ENCODE data around the gene ROBO1. TPM values are rescaled to one million over a fixed set of nuclear protein-coding genes. Genes with fewer than 3 reads are reported as not detected.

The ROBO1 gene
- total and polyA plus RNA-seq, 4 donors, result 68.8 to 181 (median 106) TPM

GRCh38 chr3:79257791-79258190 is 510.0 kb downstream of the ROBO1 start:
- Histone ChIP-seq H3K4me3 (ENCODE audit: low read depth, low read length) (no peak overlapping the region), H3K27ac (ENCODE audit: low read depth, low read length) (no peak overlapping the region), H3K27me3 (ENCODE audit: control insufficient read depth, insufficient read depth, low read length) (no peaks in the 10 kb centered on the region), H3K36me3 (ENCODE audit: control insufficient read depth, insufficient read depth, low read length) (no peaks in the 10 kb centered on the region), H3K9me3 (ENCODE audit: control insufficient read depth, insufficient read depth, low read length) (no peaks in the 10 kb centered on the region), H3K4me1 (ENCODE audit: control insufficient read depth, insufficient read depth, low read length) (no peaks in the 10 kb centered on the region)
- WGBS (ENCODE audit: insufficient coverage), result no CpG with 5 or more reads among the region's 1 CpG
- DNase-seq (ENCODE audit: low read depth in 4 of 6, low spot score in 6 of 6), result no peak

- Histone ChIP-seq H3K4me3 (ENCODE audit: low read depth, low read length) (no peak overlapping the region), H3K27ac (ENCODE audit: low read depth, low read length) (no peak overlapping the region), H3K36me3 (ENCODE audit: control insufficient read depth, insufficient read depth, low read length) (no peaks in the 10 kb centered on the region), H3K4me1 (ENCODE audit: control insufficient read depth, insufficient read depth, low read length) (no peaks in the 10 kb centered on the region), H3K27me3 (ENCODE audit: control insufficient read depth, insufficient read depth, low read length) (no peaks in the 10 kb centered on the region), H3K9me3 (ENCODE audit: control insufficient read depth, insufficient read depth, low read length) (no peaks in the 10 kb centered on the region)
- no peak for DNase-seq (ENCODE audit: low read depth in 4 of 6, low spot score in 6 of 6)
- no CpG with 5 or more reads among the region's 2 CpGs for WGBS (ENCODE audit: insufficient coverage)
These were observed 512.1 kb downstream of the ROBO1 start for GRCh38 chr3:79255702-79256101.

DNA sequence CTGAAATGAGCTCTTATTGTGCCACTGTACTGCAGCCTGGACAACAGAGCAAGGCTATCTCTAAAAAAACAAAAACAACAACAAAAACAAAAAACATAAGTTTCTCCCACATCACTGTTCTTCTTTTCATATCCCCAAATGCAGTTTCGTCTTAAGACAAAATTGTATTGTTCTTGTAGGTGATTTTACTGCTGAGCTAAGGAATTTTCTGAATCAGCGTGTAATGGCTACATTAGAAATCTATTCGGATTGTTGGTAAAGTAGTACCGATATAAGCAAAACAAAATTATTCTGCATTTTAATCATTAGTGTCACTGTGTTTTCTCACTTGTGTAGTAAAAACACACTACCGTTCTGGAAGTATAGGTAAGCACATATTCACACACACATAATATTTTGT is 512.5 kb downstream of the ROBO1 start:
- Histone ChIP-seq H3K4me1 (ENCODE audit: control insufficient read depth, insufficient read depth, low read length) (no peaks in the 10 kb centered on the region), H3K4me3 (ENCODE audit: low read depth, low read length) (no peak overlapping the region), H3K36me3 (ENCODE audit: control insufficient read depth, insufficient read depth, low read length) (no peaks in the 10 kb centered on the region), H3K27ac (ENCODE audit: low read depth, low read length) (no peak overlapping the region), H3K27me3 (ENCODE audit: control insufficient read depth, insufficient read depth, low read length) (no peaks in the 10 kb centered on the region), H3K9me3 (ENCODE audit: control insufficient read depth, insufficient read depth, low read length) (no peaks in the 10 kb centered on the region)
- no CpG with 5 or more reads among the region's 5 CpGs for WGBS (ENCODE audit: insufficient coverage)
- DNase-seq (ENCODE audit: low read depth in 4 of 6, low spot score in 6 of 6), result no peak

GRCh38 chr3:79253704-79254103 is 514.1 kb downstream of the ROBO1 start:
- no peaks in the 10 kb centered on the region for H3K4me1 ChIP-seq (ENCODE audit: control insufficient read depth, insufficient read depth, low read length)
- no peaks in the 10 kb centered on the region for H3K9me3 ChIP-seq (ENCODE audit: control insufficient read depth, insufficient read depth, low read length)
- H3K27me3 ChIP-seq (ENCODE audit: control insufficient read depth, insufficient read depth, low read length), result no peaks in the 10 kb centered on the region
- WGBS (ENCODE audit: insufficient coverage), result no CpG with 5 or more reads among the region's 4 CpGs
- no peak overlapping the region for H3K27ac ChIP-seq (ENCODE audit: low read depth, low read length)
- peak in 1 of 6 donors; percentile 18 for DNase-seq (ENCODE audit: low read depth in 4 of 6, low spot score in 6 of 6)
- H3K36me3 ChIP-seq (ENCODE audit: control insufficient read depth, insufficient read depth, low read length), result no peaks in the 10 kb centered on the region
- H3K4me3 ChIP-seq (ENCODE audit: low read depth, low read length), result no peak overlapping the region

GRCh38 chr3:79253271-79253670 is 514.5 kb downstream of the ROBO1 start:
- DNase-seq (ENCODE audit: low read depth in 4 of 6, low spot score in 6 of 6), result peak in 1 of 6 donors; percentile 49
- Histone ChIP-seq H3K27me3 (ENCODE audit: control insufficient read depth, insufficient read depth, low read length) (no peaks in the 10 kb centered on the region), H3K4me3 (ENCODE audit: low read depth, low read length) (no peak overlapping the region), H3K36me3 (ENCODE audit: control insufficient read depth, insufficient read depth, low read length) (no peaks in the 10 kb centered on the region), H3K27ac (ENCODE audit: low read depth, low read length) (no peak overlapping the region), H3K9me3 (ENCODE audit: control insufficient read depth, insufficient read depth, low read length) (no peaks in the 10 kb centered on the region), H3K4me1 (ENCODE audit: control insufficient read depth, insufficient read depth, low read length) (no peaks in the 10 kb centered on the region)
- no CpG with 5 or more reads among the region's 2 CpGs for WGBS (ENCODE audit: insufficient coverage)

DNA sequence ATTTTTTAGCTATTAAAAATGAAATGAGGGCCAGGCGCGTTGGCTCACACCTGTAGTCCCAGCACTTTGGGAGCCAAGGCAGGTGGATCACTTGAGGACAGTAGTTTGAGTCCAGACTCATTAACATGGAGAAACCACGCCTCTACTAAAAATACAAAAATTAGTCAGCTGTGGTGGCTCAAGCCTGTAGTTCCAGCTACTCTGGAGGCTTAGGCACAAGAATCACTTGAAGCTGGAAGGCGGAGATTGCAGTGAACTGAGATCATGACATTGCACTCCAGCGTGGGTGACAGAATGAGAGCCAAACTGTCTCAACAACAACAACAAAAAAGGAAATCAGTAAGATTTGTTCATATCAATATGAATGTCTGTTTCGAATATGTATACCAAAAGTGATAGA is 517.1 kb downstream of the ROBO1 start:
- H3K4me3 ChIP-seq (ENCODE audit: low read depth, low read length), result no peak overlapping the region
- no peaks in the 10 kb centered on the region for H3K4me1 ChIP-seq (ENCODE audit: control insufficient read depth, insufficient read depth, low read length)
- H3K36me3 ChIP-seq (ENCODE audit: control insufficient read depth, insufficient read depth, low read length), result no peaks in the 10 kb centered on the region
- H3K27ac ChIP-seq (ENCODE audit: low read depth, low read length), result no peak overlapping the region
- no peaks in the 10 kb centered on the region for H3K27me3 ChIP-seq (ENCODE audit: control insufficient read depth, insufficient read depth, low read length)
- no peak for DNase-seq (ENCODE audit: low read depth in 4 of 6, low spot score in 6 of 6)
- WGBS (ENCODE audit: insufficient coverage), result no CpG with 5 or more reads among the region's 6 CpGs
- no peaks in the 10 kb centered on the region for H3K9me3 ChIP-seq (ENCODE audit: control insufficient read depth, insufficient read depth, low read length)

- H3K27me3 ChIP-seq (ENCODE audit: control insufficient read depth, insufficient read depth, low read length), result no peaks in the 10 kb centered on the region
- DNase-seq (ENCODE audit: low read depth in 4 of 6, low spot score in 6 of 6), result no peak
- 80% methylated on average over 1 of the region's 4 CpGs for WGBS (ENCODE audit: insufficient coverage)
- no peaks in the 10 kb centered on the region for H3K9me3 ChIP-seq (ENCODE audit: control insufficient read depth, insufficient read depth, low read length)
- no peaks in the 10 kb centered on the region for H3K36me3 ChIP-seq (ENCODE audit: control insufficient read depth, insufficient read depth, low read length)
- H3K27ac ChIP-seq (ENCODE audit: low read depth, low read length), result no peak overlapping the region
- H3K4me1 ChIP-seq (ENCODE audit: control insufficient read depth, insufficient read depth, low read length), result no peaks in the 10 kb centered on the region
- no peak overlapping the region for H3K4me3 ChIP-seq (ENCODE audit: low read depth, low read length)
These were observed 518.1 kb downstream of the ROBO1 start for GRCh38 chr3:79249701-79250100.

DNA sequence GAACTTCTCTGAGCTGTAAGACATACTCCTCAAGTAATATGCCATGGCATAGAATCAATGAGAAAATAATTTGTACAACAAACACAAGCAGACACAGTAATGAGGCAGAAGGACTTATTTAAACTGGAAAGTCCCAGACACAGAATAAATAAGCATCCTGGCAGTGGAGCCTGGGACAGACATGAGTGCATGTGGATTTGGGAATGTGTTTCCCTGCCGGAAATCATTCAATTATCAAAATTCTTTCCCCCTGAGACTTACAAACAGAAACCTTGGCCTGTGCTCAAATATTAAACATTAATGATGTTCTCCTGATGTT is 520.1 kb downstream of the ROBO1 start:
- no peaks in the 10 kb centered on the region for H3K27me3 ChIP-seq (ENCODE audit: control insufficient read depth, insufficient read depth, low read length)

DNA sequence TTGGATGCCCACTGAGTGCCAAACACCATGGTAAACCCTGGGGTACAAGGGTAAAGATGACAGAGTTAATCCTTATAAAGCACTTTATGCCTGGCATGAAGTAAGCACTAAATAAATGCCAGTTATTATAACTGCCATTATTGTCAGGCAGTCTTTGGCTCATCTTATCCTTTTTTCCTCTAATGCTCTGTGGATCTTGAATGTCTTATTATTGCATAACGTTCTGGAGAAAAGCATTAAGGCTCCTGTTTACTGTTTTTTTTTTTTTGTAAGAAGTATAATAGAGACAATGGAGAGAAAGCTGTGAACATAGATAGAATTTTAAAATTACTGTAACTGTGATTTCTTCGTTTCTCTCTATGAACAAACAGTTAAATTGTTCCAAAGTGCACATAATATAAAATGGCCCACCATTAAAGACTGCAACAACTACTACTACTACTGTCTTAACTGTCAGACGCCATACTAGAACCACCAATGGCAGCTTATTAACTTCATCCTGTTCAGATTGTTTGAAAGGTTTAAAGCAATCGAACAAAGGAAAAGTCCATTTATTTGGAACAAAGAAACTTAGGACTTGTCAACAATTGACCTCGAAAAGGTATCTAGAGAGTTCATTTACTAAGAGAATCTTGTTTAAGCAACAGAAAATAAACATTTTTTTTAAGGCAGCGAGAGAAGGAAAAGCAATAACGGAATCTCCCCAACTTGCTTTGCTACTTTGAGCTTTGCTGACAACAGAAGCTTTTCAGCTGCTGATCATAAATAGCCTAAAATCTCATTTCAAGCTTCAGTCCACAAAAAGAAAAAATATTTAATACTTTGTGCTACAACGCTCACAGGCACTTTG is 520.7 kb downstream of the ROBO1 start:
- H3K27me3 ChIP-seq (ENCODE audit: control insufficient read depth, insufficient read depth, low read length), result no peaks in the 10 kb centered on the region
- no peak overlapping the region for H3K27ac ChIP-seq (ENCODE audit: low read depth, low read length)
- no CpG with 5 or more reads among the region's 8 CpGs for WGBS (ENCODE audit: insufficient coverage)
- H3K36me3 ChIP-seq (ENCODE audit: control insufficient read depth, insufficient read depth, low read length), result no peaks in the 10 kb centered on the region
- peak in 1 of 6 donors; percentile 9 for DNase-seq (ENCODE audit: low read depth in 4 of 6, low spot score in 6 of 6)
- peaks cover 3% of the 10 kb centered on the region for H3K9me3 ChIP-seq (ENCODE audit: control insufficient read depth, insufficient read depth, low read length)
- no peaks in the 10 kb centered on the region for H3K4me1 ChIP-seq (ENCODE audit: control insufficient read depth, insufficient read depth, low read length)
- H3K4me3 ChIP-seq (ENCODE audit: low read depth, low read length), result no peak overlapping the region

More for the DNA sequence above, 520.1 kb downstream of the ROBO1 start:
- Histone ChIP-seq H3K9me3 (ENCODE audit: control insufficient read depth, insufficient read depth, low read length) (no peaks in the 10 kb centered on the region), H3K4me3 (ENCODE audit: low read depth, low read length) (no peak overlapping the region), H3K4me1 (ENCODE audit: control insufficient read depth, insufficient read depth, low read length) (no peaks in the 10 kb centered on the region), H3K27ac (ENCODE audit: low read depth, low read length) (no peak overlapping the region), H3K36me3 (ENCODE audit: control insufficient read depth, insufficient read depth, low read length) (no peaks in the 10 kb centered on the region)
- DNase-seq (ENCODE audit: low read depth in 4 of 6, low spot score in 6 of 6), result peak in 3 of 6 donors; percentile 10 to 68 (median 30)
- no CpG with 5 or more reads among the region's 1 CpG for WGBS (ENCODE audit: insufficient coverage)

All from spinal cord (tissue), 10 donors.